ENCODE results near the gene LRP1B. TPM values are rescaled to one million over a fixed set of nuclear protein-coding genes. Genes with fewer than 3 reads are reported as not detected.

LRP1B gene
- total RNA-seq, 4 donors from 2014 or later: 0.42 to 0.71 (median 0.65) TPM

DNA sequence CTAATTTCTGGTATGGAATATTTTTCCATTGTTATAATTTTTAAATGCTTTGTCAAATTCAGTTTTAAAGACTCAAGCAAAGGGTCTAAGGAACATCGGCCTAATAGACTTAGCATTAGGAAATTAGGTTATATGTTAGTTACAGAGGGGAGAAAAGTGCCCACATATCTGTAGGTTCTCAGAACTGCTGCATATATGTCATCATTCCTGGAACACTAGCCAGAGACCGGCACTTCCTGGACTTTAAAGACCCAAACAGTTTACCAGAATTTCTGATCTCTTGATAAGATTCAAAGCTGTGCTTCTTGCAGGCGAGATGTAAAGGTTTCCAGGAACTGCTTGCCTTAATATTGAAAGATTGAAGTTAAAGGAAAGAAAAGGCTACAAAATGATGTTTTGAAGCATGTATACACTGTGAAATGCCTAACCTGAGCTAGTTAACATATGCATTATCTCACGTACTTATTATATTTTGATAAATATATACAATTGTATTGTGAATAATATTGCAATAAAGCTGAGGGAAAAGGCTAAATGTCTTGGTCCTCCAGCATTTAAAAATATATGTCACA, 993.6 kb downstream of the LRP1B start:
- no peaks in the 10 kb centered on the region for H3K4me1 ChIP-seq
- no peaks in the 10 kb centered on the region for H3K36me3 ChIP-seq
- H3K4me3 ChIP-seq: no peak overlapping the region
- DNase-seq (ENCODE audit: extremely low spot score): no peak
- intact Hi-C loops (cut with DNase I): no loop called here
- no peak for TF ChIP-seq EP300 (IDR thresholded peaks at IDR 0.05)
- TF ChIP-seq POLR2AphosphoS5 (IDR thresholded peaks at IDR 0.05): no peak
- TF ChIP-seq, protein P1, sequence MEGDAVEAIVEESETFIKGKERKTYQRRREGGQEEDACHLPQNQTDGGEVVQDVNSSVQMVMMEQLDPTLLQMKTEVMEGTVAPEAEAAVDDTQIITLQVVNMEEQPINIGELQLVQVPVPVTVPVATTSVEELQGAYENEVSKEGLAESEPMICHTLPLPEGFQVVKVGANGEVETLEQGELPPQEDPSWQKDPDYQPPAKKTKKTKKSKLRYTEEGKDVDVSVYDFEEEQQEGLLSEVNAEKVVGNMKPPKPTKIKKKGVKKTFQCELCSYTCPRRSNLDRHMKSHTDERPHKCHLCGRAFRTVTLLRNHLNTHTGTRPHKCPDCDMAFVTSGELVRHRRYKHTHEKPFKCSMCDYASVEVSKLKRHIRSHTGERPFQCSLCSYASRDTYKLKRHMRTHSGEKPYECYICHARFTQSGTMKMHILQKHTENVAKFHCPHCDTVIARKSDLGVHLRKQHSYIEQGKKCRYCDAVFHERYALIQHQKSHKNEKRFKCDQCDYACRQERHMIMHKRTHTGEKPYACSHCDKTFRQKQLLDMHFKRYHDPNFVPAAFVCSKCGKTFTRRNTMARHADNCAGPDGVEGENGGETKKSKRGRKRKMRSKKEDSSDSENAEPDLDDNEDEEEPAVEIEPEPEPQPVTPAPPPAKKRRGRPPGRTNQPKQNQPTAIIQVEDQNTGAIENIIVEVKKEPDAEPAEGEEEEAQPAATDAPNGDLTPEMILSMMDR (IDR thresholded peaks at IDR 0.05): no peak
- TF ChIP-seq POLR2A (IDR thresholded peaks at IDR 0.05; ENCODE audit: low read depth): no peak
- H3K27me3 ChIP-seq: no peaks in the 10 kb centered on the region
- H3K9me3 ChIP-seq: peaks cover 0 to 3% (median 0%) of the 10 kb centered on the region in 4 donors
- no peak overlapping the region for H3K27ac ChIP-seq (replicated peaks in 1 of 4)
- 60% methylated on average over 4 of the region's 4 CpGs for WGBS

DNA sequence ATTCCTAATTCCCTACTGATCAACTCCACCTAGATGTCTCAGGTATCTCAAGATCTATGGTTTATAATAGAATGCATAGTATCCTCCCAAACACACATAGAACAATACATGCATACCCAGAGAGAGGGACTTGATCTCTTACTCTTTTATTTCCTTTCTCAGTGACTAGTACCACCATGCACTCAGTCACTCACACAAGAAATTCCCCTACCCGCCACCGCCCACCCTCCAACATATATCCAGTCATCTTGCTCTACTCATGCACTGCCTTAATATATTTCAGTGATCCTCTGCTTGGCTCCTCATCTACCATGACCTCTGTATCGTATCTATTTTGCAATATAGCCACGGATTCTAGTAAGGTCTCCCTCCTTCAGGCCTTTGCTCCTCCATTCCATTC, 996.9 kb downstream of the LRP1B start:
- Histone ChIP-seq H3K27me3 (no peaks in the 10 kb centered on the region), H3K4me1 (no peaks in the 10 kb centered on the region), H3K36me3 (no peaks in the 10 kb centered on the region), H3K9me3 (no peaks in the 10 kb centered on the region), H3K4me3 (no peak overlapping the region), H3K27ac (replicated peaks in 1 of 4) (no peak overlapping the region)
- no peak for DNase-seq (ENCODE audit: extremely low spot score)
- TF ChIP-seq EP300 (IDR thresholded peaks at IDR 0.05) (no peak), POLR2A (IDR thresholded peaks at IDR 0.05; ENCODE audit: low read depth) (no peak), POLR2AphosphoS5 (IDR thresholded peaks at IDR 0.05) (no peak)
- TF ChIP-seq, protein P1 (IDR thresholded peaks at IDR 0.05): no peak
- intact Hi-C loops (cut with DNase I): no loop called here
- WGBS: 94% methylated on average over 4 of the region's 4 CpGs

DNA sequence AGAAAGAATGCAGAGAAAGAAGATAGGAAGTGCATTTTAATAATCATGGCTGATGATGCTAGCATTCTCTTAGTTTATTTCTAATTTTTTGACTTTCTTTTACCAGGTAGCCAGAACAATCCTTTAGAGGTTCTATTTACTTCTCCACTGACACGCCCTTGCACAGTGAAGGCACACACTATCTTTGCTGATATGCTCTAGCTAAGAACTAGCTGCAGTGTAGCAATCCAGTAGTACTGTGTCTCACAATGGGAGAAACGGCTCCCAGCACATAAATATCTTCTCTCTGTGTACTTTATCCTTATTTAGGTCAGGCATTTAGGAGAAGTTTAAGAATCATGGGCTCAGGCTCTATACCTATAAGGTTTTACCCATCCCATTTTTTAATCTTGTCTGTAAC, 1005.4 kb downstream of the LRP1B start:
- DNase-seq (ENCODE audit: extremely low spot score): no peak
- no peaks in the 10 kb centered on the region for H3K27me3 ChIP-seq
- H3K9me3 ChIP-seq: no peaks in the 10 kb centered on the region
- intact Hi-C loops (cut with DNase I): no loop called here
- TF ChIP-seq POLR2AphosphoS5 (IDR thresholded peaks at IDR 0.05) (no peak), EP300 (IDR thresholded peaks at IDR 0.05) (no peak), POLR2A (IDR thresholded peaks at IDR 0.05; ENCODE audit: low read depth) (no peak)
- TF ChIP-seq, protein P1 (IDR thresholded peaks at IDR 0.05): no peak
- H3K27ac ChIP-seq (replicated peaks in 1 of 4): no peak overlapping the region
- H3K4me1 ChIP-seq: no peaks in the 10 kb centered on the region
- 53% methylated on average over 2 of the region's 2 CpGs for WGBS
- no peak overlapping the region for H3K4me3 ChIP-seq
- H3K36me3 ChIP-seq: no peaks in the 10 kb centered on the region

DNA sequence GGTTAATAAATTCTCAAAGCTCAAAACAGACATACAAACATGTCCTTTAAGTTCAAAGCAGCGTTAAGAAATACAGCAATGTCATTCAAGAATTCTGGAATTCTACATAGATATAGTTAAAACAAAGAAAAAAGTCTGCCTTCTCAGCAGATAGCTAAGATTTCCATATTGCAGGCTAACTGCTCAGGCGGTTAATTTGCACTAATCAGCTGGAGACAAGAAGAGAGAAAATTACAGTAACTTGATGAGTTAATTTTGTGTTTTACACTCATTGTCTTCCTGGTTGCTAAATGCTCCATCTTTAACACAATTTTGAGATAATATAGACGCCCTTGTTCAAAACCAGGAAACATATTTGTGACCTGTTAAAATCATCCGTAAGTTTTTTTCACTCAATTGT, 1012.0 kb downstream of the LRP1B start:
- TF ChIP-seq POLR2A (IDR thresholded peaks at IDR 0.05; ENCODE audit: low read depth) (no peak), POLR2AphosphoS5 (IDR thresholded peaks at IDR 0.05) (no peak), EP300 (IDR thresholded peaks at IDR 0.05) (no peak)
- TF ChIP-seq, protein P1 (IDR thresholded peaks at IDR 0.05): no peak
- Histone ChIP-seq H3K9me3 (no peaks in the 10 kb centered on the region), H3K4me3 (no peak overlapping the region), H3K36me3 (no peaks in the 10 kb centered on the region), H3K27ac (replicated peaks in 1 of 4) (no peak overlapping the region), H3K27me3 (no peaks in the 10 kb centered on the region), H3K4me1 (no peaks in the 10 kb centered on the region)
- DNase-seq (ENCODE audit: extremely low spot score): no peak
- intact Hi-C loops (cut with DNase I): no loop called here
- 84% methylated on average over 4 of the region's 4 CpGs for WGBS

DNA sequence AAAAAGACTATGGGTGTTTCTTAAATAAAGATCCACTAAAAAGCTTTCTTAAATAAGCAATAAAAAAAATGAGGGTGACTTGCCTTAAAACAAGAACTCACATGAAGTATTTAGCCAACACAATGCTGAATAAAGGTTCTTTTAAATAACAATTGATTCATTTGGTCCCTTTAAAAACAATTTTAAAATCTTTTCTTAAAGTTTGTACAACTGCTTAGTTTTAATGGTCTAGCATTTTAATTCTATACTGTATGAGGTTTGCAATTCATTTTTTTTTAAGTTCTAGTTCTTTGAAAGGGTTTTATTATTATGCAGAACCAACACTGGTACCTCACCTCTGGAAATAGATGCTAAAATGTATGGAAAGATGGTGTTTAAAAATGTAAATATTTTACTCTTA, 1017.5 kb downstream of the LRP1B start:
- DNase-seq (ENCODE audit: extremely low spot score): no peak
- Histone ChIP-seq H3K27ac (replicated peaks in 1 of 4) (no peak overlapping the region), H3K27me3 (no peaks in the 10 kb centered on the region), H3K4me1 (no peaks in the 10 kb centered on the region), H3K36me3 (no peaks in the 10 kb centered on the region), H3K4me3 (no peak overlapping the region), H3K9me3 (no peaks in the 10 kb centered on the region)
- intact Hi-C loops (cut with DNase I): no loop called here
- no peak for TF ChIP-seq POLR2AphosphoS5 (IDR thresholded peaks at IDR 0.05)
- TF ChIP-seq POLR2A (IDR thresholded peaks at IDR 0.05; ENCODE audit: low read depth): no peak
- TF ChIP-seq, protein P1 (IDR thresholded peaks at IDR 0.05): no peak
- no peak for TF ChIP-seq EP300 (IDR thresholded peaks at IDR 0.05)

Measured in esophagus muscularis mucosa (tissue), 4 donors.